Measurements from ENCODE around the gene CACNB1.

CACNB1 gene

GRCh38 chr17:39204245-39204644 is 6.8 kb upstream of the CACNB1 start:
- no peak for DNase-seq (ENCODE audit: low read depth, low spot score)

- DNase-seq (ENCODE audit: low read depth, low spot score), result no peak
Measured at GRCh38 chr17:39200957-39201510, 3.6 kb upstream of the CACNB1 start.

GRCh38 chr17:39200070-39200879 is 2.8 kb upstream of the CACNB1 start, which contains the start of gene RPL19:
Gene RPL19, plus strand, starts transcription at chr17:39200283. Its CDS starts 62 bp downstream, at chr17:39200345.
- DNase-seq (ENCODE audit: low read depth, low spot score), result no peak

- DNase-seq (ENCODE audit: low read depth, low spot score), result peak; percentile 95
Measured at GRCh38 chr17:39199820-39200069, 2.3 kb upstream of the CACNB1 start.

- DNase-seq (ENCODE audit: low read depth, low spot score), result no peak
Measured at GRCh38 chr17:39198186-39198566, 707 bp upstream of the CACNB1 start.

GRCh38 chr17:39196808-39197291 is 619 bp downstream of the CACNB1 start:
- DNase-seq (ENCODE audit: low read depth, low spot score), result peak; percentile 59

GRCh38 chr17:39196241-39196807 is 1.1 kb downstream of the CACNB1 start:
- DNase-seq (ENCODE audit: low read depth, low spot score), result no peak

- DNase-seq (ENCODE audit: low read depth, low spot score), result peak; percentile 51
Measured at GRCh38 chr17:39195568-39196160, 1.8 kb downstream of the CACNB1 start.

- peak; percentile 51 for DNase-seq (ENCODE audit: low read depth, low spot score)
Measured at GRCh38 chr17:39194985-39195524, 2.4 kb downstream of the CACNB1 start.

GRCh38 chr17:39194089-39194984 is 3.1 kb downstream of the CACNB1 start:
- peak; percentile 86 for DNase-seq (ENCODE audit: low read depth, low spot score)

- no peak for DNase-seq (ENCODE audit: low read depth, low spot score)
Measured at GRCh38 chr17:39193346-39193745, 4.1 kb downstream of the CACNB1 start.

GRCh38 chr17:39192901-39193300 is 4.6 kb downstream of the CACNB1 start:
- no peak for DNase-seq (ENCODE audit: low read depth, low spot score)

- DNase-seq (ENCODE audit: low read depth, low spot score), result no peak
Measured at GRCh38 chr17:39191750-39192510, 5.5 kb downstream of the CACNB1 start.

GRCh38 chr17:39187152-39187830 is 10.2 kb downstream of the CACNB1 start:
- DNase-seq (ENCODE audit: low read depth, low spot score), result no peak

GRCh38 chr17:39186481-39187002 is 10.9 kb downstream of the CACNB1 start:
- DNase-seq (ENCODE audit: low read depth, low spot score), result no peak

GRCh38 chr17:39183720-39184119 is 13.7 kb downstream of the CACNB1 start:
- no peak for DNase-seq (ENCODE audit: low read depth, low spot score)

- DNase-seq (ENCODE audit: low read depth, low spot score), result no peak
Measured at GRCh38 chr17:39183045-39183444, 14.4 kb downstream of the CACNB1 start.

GRCh38 chr17:39181303-39181702 is 16.2 kb downstream of the CACNB1 start:
- DNase-seq (ENCODE audit: low read depth, low spot score), result no peak

- peak; percentile 34 for DNase-seq (ENCODE audit: low read depth, low spot score)
Measured at GRCh38 chr17:39178536-39178935, 18.9 kb downstream of the CACNB1 start.

- DNase-seq (ENCODE audit: low read depth, low spot score), result no peak
Measured at GRCh38 chr17:39177256-39177655, 20.2 kb downstream of the CACNB1 start.

Data from astrocyte of the hippocampus (primary cell).